ENCODE results near the gene CBX3. TPM values are rescaled to one million over a fixed set of nuclear protein-coding genes. Genes with fewer than 3 reads are reported as not detected.

CBX3 gene
- total RNA-seq, 1 experiment from 2014 or later, result 232 TPM

DNA sequence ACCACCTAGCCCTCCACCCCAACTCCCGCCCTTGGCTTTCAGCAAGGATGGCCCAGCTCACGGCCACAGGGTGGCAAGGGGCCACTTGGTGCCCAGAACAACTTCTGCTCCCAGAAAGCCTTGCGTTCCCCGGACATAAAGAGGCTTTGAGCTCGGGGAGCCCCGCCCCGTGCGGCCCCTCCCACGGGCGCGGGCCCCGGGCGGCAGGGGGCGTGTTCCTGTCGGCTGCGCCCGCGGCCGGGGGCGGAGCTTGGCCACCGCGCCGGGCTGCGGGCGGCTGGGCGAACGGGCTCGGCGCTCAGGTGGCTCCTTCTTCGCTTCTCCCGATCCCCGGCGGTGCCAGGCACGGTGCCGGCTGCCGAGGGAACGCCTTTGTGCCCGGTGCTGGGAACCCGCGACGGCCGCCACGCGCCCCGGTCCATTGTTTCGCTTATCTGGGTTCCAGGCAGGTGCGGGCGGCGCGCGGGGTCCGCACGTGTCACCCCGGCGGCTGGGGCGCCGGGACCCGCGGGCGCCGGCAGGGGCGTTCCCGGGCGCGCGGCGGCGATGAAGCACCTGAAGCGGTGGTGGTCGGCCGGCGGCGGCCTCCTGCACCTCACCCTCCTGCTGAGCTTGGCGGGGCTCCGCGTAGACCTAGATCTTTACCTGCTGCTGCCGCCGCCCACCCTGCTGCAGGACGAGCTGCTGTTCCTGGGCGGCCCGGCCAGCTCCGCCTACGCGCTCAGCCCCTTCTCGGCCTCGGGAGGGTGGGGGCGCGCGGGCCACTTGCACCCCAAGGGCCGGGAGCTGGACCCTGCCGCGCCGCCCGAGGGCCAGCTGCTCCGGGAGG, 49.4 kb upstream of the CBX3 start, which contains the start of gene NFE2L3 (continued):
- no peak for TF ChIP-seq CTCF (IDR thresholded peaks at IDR 0.05)
- no peak for TF ChIP-seq ZNF423 (CRISPR knock-in tag; IDR thresholded peaks at IDR 0.05)
- TF ChIP-seq, protein P1, sequence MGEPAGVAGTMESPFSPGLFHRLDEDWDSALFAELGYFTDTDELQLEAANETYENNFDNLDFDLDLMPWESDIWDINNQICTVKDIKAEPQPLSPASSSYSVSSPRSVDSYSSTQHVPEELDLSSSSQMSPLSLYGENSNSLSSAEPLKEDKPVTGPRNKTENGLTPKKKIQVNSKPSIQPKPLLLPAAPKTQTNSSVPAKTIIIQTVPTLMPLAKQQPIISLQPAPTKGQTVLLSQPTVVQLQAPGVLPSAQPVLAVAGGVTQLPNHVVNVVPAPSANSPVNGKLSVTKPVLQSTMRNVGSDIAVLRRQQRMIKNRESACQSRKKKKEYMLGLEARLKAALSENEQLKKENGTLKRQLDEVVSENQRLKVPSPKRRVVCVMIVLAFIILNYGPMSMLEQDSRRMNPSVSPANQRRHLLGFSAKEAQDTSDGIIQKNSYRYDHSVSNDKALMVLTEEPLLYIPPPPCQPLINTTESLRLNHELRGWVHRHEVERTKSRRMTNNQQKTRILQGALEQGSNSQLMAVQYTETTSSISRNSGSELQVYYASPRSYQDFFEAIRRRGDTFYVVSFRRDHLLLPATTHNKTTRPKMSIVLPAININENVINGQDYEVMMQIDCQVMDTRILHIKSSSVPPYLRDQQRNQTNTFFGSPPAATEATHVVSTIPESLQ (CRISPR knock-in tag; IDR thresholded peaks at IDR 0.05), result no peak
- no peak for TF ChIP-seq ZNF281 (CRISPR knock-in tag; IDR thresholded peaks at IDR 0.05)
- no peak for TF ChIP-seq GTF2I (CRISPR knock-in tag; conservative IDR thresholded peaks at IDR 0.05)
- TF ChIP-seq ZNF425 (CRISPR knock-in tag; conservative IDR thresholded peaks at IDR 0.05), result no peak
- TF ChIP-seq NR3C1 (CRISPR knock-in tag; conservative IDR thresholded peaks at IDR 0.05; ENCODE audit: low read depth), result no peak
- no peak for TF ChIP-seq ZNF138 (CRISPR knock-in tag; conservative IDR thresholded peaks at IDR 0.05)
- no peak; the same call in 1 of the 2 replicates for TF ChIP-seq CBFB (CRISPR knock-in tag; IDR thresholded peaks at IDR 0.05; ENCODE audit: low read depth)
- TF ChIP-seq E2F4 (CRISPR knock-in tag; IDR thresholded peaks at IDR 0.05; ENCODE audit: borderline replicate concordance, low read depth), result no peak
- TF ChIP-seq, protein P2, sequence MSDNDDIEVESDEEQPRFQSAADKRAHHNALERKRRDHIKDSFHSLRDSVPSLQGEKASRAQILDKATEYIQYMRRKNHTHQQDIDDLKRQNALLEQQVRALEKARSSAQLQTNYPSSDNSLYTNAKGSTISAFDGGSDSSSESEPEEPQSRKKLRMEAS (CRISPR knock-in tag; IDR thresholded peaks at IDR 0.05), result peak; percentile 63; the same call in 1 of the 2 replicates
- no peak for TF ChIP-seq SMAD4 (CRISPR knock-in tag; IDR thresholded peaks at IDR 0.05)
- TF ChIP-seq, protein P3, sequence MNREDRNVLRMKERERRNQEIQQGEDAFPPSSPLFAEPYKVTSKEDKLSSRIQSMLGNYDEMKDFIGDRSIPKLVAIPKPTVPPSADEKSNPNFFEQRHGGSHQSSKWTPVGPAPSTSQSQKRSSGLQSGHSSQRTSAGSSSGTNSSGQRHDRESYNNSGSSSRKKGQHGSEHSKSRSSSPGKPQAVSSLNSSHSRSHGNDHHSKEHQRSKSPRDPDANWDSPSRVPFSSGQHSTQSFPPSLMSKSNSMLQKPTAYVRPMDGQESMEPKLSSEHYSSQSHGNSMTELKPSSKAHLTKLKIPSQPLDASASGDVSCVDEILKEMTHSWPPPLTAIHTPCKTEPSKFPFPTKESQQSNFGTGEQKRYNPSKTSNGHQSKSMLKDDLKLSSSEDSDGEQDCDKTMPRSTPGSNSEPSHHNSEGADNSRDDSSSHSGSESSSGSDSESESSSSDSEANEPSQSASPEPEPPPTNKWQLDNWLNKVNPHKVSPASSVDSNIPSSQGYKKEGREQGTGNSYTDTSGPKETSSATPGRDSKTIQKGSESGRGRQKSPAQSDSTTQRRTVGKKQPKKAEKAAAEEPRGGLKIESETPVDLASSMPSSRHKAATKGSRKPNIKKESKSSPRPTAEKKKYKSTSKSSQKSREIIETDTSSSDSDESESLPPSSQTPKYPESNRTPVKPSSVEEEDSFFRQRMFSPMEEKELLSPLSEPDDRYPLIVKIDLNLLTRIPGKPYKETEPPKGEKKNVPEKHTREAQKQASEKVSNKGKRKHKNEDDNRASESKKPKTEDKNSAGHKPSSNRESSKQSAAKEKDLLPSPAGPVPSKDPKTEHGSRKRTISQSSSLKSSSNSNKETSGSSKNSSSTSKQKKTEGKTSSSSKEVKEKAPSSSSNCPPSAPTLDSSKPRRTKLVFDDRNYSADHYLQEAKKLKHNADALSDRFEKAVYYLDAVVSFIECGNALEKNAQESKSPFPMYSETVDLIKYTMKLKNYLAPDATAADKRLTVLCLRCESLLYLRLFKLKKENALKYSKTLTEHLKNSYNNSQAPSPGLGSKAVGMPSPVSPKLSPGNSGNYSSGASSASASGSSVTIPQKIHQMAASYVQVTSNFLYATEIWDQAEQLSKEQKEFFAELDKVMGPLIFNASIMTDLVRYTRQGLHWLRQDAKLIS (CRISPR knock-in tag; IDR thresholded peaks at IDR 0.05; ENCODE audit: borderline replicate concordance), result no peak
- no peak for TF ChIP-seq ZMAT4 (CRISPR knock-in tag; IDR thresholded peaks at IDR 0.05)
- no peak for TF ChIP-seq CREM (CRISPR knock-in tag; IDR thresholded peaks at IDR 0.05)
- TF ChIP-seq, protein P4, sequence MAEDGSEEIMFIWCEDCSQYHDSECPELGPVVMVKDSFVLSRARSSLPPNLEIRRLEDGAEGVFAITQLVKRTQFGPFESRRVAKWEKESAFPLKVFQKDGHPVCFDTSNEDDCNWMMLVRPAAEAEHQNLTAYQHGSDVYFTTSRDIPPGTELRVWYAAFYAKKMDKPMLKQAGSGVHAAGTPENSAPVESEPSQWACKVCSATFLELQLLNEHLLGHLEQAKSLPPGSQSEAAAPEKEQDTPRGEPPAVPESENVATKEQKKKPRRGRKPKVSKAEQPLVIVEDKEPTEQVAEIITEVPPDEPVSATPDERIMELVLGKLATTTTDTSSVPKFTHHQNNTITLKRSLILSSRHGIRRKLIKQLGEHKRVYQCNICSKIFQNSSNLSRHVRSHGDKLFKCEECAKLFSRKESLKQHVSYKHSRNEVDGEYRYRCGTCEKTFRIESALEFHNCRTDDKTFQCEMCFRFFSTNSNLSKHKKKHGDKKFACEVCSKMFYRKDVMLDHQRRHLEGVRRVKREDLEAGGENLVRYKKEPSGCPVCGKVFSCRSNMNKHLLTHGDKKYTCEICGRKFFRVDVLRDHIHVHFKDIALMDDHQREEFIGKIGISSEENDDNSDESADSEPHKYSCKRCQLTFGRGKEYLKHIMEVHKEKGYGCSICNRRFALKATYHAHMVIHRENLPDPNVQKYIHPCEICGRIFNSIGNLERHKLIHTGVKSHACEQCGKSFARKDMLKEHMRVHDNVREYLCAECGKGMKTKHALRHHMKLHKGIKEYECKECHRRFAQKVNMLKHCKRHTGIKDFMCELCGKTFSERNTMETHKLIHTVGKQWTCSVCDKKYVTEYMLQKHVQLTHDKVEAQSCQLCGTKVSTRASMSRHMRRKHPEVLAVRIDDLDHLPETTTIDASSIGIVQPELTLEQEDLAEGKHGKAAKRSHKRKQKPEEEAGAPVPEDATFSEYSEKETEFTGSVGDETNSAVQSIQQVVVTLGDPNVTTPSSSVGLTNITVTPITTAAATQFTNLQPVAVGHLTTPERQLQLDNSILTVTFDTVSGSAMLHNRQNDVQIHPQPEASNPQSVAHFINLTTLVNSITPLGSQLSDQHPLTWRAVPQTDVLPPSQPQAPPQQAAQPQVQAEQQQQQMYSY (CRISPR knock-in tag; IDR thresholded peaks at IDR 0.05), result no peak
- TF ChIP-seq FOXJ3 (CRISPR knock-in tag; IDR thresholded peaks at IDR 0.05; ENCODE audit: borderline replicate concordance), result no peak
- no peak for TF ChIP-seq ATF1 (CRISPR knock-in tag; IDR thresholded peaks at IDR 0.05)
